GM23338 (cell line): ENCODE data around the gene MTMR6.

Experiments
- CREB1 ChIP-seq: fragments of 250-450 bp; sonication (Bioruptor Pico); IDR thresholded peaks from 2 replicates; pipeline ENCODE4 v1.5.0; 2020; ENCODE audit warnings: low read depth, mild to moderate bottlenecking, moderate library complexity
- EZH2 ChIP-seq: fragments of 200-600 bp; sonication (generic); IDR thresholded peaks from one replicate; pipeline ENCODE4 v1.8.0; 2017; ENCODE audit warnings: antibody characterized with exemption, mild to moderate bottlenecking, low read depth; ENCODE audit not compliant: unreplicated experiment
- EZH2phosphoT487 ChIP-seq: fragments of 200-600 bp; sonication (generic); IDR thresholded peaks from one replicate; pipeline ENCODE4 v1.8.1; 2018; ENCODE audit warnings: antibody characterized with exemption; ENCODE audit not compliant: unreplicated experiment
- JUNB ChIP-seq: IDR thresholded peaks from one replicate; pipeline ENCODE4 v1.6.1; 2016; ENCODE audit warnings: antibody characterized with exemption; ENCODE audit not compliant: unreplicated experiment
- NANOG ChIP-seq: IDR thresholded peaks from 2 replicates; pipeline ENCODE4 v1.6.1; 2016; ENCODE audit warnings: antibody characterized with exemption, borderline replicate concordance
- POLR2AphosphoS5 ChIP-seq: IDR thresholded peaks from 2 replicates; pipeline ENCODE4 v1.6.1; 2016; ENCODE audit warnings: antibody characterized with exemption, low read depth
- ZNF331 ChIP-seq: fragments of 250-450 bp; sonication (Bioruptor Pico); IDR thresholded peaks from 2 replicates; pipeline ENCODE4 v1.5.0; 2020; ENCODE audit warnings: low read depth, mild to moderate bottlenecking, moderate library complexity
- TF ChIP-seq, protein P1 (sequence below), 2 experiments: fragments of 200-600 bp in 1 of 2; sonication (generic) in 1 of 2; conservative IDR thresholded peaks; 2 replicates each; pipeline versions ENCODE4 v1.5.1 to v1.6.1; 2016 to 2017; ENCODE audit warnings: antibody characterized with exemption in 2 of 2, low read depth in 2 of 2, mild to moderate bottlenecking in 2 of 2, moderate library complexity in 1 of 2
- TF ChIP-seq, protein P2 (sequence below): IDR thresholded peaks from one replicate; pipeline ENCODE4 v1.6.1; 2018; ENCODE audit warnings: antibody characterized with exemption; ENCODE audit not compliant: unreplicated experiment
- TF ChIP-seq, protein P3 (sequence below): IDR thresholded peaks from 2 replicates; pipeline ENCODE4 v1.6.1; 2016; ENCODE audit warnings: antibody characterized with exemption

DNA sequence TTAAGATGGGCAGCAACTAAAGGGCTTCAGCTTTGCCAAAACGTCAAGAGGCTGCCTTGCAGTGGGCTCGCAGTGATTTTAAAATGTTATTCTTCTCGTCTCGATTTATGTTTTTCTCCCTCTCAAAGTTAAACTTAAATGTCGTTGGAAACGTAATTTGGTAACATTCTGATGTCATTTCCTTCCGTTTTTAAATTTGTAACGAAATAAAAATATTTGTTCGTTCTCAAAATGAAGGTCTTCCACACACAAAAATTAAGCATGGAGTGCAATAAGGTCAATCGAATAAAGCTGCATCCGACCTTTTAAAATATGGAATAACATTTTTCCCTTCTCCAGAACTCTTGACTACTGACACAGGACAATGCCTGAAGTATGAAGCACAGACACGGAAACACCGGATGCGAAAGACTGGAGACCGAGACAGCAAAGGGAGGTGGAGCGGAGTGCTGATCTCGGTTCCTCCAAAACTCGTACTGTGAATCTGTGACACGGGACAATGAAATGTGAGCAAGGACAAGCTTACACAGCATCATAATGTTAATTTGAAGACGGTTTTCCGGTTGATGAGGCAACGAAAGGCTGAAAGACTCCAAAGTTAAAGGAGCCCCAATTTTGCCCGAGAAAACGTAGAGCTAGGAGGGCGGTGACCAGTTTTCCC lies 850 bp downstream of the MTMR6 start:
- TF ChIP-seq JUNB: no peak
- no peak for TF ChIP-seq POLR2AphosphoS5
- TF ChIP-seq, protein P1, sequence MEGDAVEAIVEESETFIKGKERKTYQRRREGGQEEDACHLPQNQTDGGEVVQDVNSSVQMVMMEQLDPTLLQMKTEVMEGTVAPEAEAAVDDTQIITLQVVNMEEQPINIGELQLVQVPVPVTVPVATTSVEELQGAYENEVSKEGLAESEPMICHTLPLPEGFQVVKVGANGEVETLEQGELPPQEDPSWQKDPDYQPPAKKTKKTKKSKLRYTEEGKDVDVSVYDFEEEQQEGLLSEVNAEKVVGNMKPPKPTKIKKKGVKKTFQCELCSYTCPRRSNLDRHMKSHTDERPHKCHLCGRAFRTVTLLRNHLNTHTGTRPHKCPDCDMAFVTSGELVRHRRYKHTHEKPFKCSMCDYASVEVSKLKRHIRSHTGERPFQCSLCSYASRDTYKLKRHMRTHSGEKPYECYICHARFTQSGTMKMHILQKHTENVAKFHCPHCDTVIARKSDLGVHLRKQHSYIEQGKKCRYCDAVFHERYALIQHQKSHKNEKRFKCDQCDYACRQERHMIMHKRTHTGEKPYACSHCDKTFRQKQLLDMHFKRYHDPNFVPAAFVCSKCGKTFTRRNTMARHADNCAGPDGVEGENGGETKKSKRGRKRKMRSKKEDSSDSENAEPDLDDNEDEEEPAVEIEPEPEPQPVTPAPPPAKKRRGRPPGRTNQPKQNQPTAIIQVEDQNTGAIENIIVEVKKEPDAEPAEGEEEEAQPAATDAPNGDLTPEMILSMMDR (conservative IDR thresholded peaks at IDR 0.05; ENCODE audit: low read depth in 2 of 2): no peak
- no peak for TF ChIP-seq EZH2
- TF ChIP-seq, protein P2, sequence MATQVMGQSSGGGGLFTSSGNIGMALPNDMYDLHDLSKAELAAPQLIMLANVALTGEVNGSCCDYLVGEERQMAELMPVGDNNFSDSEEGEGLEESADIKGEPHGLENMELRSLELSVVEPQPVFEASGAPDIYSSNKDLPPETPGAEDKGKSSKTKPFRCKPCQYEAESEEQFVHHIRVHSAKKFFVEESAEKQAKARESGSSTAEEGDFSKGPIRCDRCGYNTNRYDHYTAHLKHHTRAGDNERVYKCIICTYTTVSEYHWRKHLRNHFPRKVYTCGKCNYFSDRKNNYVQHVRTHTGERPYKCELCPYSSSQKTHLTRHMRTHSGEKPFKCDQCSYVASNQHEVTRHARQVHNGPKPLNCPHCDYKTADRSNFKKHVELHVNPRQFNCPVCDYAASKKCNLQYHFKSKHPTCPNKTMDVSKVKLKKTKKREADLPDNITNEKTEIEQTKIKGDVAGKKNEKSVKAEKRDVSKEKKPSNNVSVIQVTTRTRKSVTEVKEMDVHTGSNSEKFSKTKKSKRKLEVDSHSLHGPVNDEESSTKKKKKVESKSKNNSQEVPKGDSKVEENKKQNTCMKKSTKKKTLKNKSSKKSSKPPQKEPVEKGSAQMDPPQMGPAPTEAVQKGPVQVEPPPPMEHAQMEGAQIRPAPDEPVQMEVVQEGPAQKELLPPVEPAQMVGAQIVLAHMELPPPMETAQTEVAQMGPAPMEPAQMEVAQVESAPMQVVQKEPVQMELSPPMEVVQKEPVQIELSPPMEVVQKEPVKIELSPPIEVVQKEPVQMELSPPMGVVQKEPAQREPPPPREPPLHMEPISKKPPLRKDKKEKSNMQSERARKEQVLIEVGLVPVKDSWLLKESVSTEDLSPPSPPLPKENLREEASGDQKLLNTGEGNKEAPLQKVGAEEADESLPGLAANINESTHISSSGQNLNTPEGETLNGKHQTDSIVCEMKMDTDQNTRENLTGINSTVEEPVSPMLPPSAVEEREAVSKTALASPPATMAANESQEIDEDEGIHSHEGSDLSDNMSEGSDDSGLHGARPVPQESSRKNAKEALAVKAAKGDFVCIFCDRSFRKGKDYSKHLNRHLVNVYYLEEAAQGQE: no peak
- TF ChIP-seq CREB1 (CRISPR knock-in tag): no peak
- no peak for TF ChIP-seq EZH2phosphoT487
- TF ChIP-seq ZNF331: no peak
- no peak for TF ChIP-seq NANOG
- TF ChIP-seq, protein P3, sequence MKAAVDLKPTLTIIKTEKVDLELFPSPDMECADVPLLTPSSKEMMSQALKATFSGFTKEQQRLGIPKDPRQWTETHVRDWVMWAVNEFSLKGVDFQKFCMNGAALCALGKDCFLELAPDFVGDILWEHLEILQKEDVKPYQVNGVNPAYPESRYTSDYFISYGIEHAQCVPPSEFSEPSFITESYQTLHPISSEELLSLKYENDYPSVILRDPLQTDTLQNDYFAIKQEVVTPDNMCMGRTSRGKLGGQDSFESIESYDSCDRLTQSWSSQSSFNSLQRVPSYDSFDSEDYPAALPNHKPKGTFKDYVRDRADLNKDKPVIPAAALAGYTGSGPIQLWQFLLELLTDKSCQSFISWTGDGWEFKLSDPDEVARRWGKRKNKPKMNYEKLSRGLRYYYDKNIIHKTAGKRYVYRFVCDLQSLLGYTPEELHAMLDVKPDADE: no peak
